Measurements from ENCODE around the gene YES1. TPM values are rescaled to one million over a fixed set of nuclear protein-coding genes. Genes with fewer than 3 reads are reported as not detected.
"Not testable (repeated sequence)": the region's sequence is repeated elsewhere in the genome, so short reads cannot be mapped to it uniquely, and the experiment has no call there.

YES1 gene
- total RNA-seq, 4 donors from 2014 or later, result 75.2 to 149 (median 108) TPM

DNA sequence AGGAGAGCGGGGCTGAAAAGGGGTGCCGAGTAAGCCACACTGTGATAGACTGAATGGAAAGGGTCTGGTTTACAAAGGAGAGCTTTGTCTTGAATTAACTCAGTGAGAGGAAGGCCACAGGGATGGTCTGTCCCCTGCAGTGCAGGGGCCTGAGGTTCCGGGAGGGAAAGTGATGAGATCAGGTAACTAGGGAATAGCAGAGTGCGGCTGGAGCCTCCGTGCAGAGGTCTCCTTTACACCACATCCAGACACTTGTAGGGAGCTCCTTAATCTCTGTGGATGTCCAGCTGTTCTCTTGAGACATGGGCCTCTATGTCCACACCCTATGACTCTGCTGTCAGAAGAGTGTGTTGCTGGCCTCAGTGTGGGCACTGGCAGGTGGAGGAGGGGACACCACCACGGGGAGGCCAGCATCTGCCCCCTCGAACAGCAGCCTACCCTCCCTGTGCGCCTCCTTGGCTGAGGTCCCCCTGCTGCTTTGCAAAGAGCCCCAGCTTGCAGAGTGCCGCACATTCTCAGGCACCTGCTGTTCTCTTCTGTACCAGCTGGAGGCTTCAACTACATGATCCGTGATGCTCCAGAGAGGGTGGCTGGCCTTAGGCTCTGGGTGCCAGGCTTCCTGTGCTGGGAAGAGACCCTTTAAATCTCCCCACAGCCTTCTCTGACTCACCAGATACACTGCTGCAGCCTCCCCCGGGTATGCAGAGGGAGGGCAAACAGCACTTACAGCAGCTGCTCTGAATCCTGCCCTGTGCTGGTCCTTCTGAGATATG lies 125.5 kb downstream of the YES1 start:
- no peak for DNase-seq (ENCODE audit: low spot score)
- no peak for ATAC-seq (ENCODE audit: low FRiP score)
- TF ChIP-seq, protein P1, sequence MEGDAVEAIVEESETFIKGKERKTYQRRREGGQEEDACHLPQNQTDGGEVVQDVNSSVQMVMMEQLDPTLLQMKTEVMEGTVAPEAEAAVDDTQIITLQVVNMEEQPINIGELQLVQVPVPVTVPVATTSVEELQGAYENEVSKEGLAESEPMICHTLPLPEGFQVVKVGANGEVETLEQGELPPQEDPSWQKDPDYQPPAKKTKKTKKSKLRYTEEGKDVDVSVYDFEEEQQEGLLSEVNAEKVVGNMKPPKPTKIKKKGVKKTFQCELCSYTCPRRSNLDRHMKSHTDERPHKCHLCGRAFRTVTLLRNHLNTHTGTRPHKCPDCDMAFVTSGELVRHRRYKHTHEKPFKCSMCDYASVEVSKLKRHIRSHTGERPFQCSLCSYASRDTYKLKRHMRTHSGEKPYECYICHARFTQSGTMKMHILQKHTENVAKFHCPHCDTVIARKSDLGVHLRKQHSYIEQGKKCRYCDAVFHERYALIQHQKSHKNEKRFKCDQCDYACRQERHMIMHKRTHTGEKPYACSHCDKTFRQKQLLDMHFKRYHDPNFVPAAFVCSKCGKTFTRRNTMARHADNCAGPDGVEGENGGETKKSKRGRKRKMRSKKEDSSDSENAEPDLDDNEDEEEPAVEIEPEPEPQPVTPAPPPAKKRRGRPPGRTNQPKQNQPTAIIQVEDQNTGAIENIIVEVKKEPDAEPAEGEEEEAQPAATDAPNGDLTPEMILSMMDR (IDR thresholded peaks at IDR 0.05), result no peak

GRCh38 chr18:685438-685837 lies 126.6 kb downstream of the YES1 start:
- ATAC-seq (ENCODE audit: low FRiP score) (no peak), DNase-seq (ENCODE audit: low spot score) (no peak)
- TF ChIP-seq, protein P1 (IDR thresholded peaks at IDR 0.05), result no peak

DNA sequence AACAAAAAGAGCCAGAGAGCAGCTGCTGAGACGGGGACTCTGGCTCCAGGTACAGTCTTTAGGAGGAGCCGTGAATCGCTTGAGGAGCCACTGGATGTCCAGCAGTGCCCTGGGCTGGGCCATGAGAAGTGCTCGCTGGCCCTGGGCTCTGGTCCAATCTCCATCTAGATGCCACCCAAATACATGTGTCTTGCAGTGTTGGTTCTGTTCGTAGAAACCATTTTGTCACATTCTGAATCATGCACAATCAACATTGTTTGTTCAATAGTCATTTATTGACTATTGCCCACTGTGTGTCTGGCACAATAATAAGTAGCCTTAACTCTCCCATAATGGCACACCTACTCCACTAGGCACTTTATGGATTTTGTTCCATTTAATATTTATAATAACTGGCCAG lies 128.5 kb downstream of the YES1 start:
- TF ChIP-seq, protein P1 (IDR thresholded peaks at IDR 0.05), result no peak
- DNase-seq (ENCODE audit: low spot score), result no peak
- no peak for ATAC-seq (ENCODE audit: low FRiP score)

DNA sequence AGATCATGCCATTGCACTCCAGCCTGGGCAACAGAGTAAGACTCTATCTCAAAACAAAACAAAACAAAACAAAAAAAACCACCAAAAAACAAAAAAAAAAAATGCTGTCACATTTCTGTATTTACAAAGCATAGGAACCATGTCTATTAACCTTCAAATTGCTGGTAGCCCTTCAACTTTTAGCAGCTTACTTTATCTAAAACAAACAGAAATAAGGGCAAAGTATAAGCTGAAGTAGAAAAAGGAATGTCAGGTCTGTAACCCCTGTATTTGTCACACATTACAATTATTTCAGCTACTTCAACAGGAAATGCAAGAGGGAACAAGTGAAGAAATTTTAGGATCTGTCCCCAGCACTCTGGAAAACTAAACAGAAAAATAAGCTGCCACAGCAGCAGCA lies 129.2 kb downstream of the YES1 start:
- TF ChIP-seq, protein P1 (IDR thresholded peaks at IDR 0.05), result no peak

GRCh38 chr18:682416-682815 lies 129.6 kb downstream of the YES1 start:
- DNase-seq (ENCODE audit: low spot score); ATAC-seq (ENCODE audit: low FRiP score): not testable (repeated sequence)

More for the DNA sequence above, 129.2 kb downstream of the YES1 start:
- ATAC-seq (ENCODE audit: low FRiP score), result no peak
- no peak for DNase-seq (ENCODE audit: low spot score)

DNA sequence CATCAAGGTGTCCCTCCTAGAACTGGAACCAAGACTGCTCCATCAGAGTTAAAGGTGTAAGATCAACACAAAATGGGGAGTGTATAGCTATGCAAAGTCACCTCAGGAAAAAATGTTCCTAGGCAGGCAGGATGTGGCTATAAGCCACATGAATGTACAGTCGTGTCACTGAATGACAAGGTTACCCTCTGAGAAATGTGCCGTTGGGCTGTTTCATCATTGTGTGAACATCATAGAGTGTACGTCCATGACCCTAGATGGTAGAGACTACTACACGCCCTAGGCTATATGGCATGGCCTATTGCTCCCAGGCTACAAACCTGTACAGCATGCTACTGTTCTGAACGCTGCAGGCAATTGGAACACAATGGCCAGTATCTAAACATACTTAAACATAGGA lies 130.1 kb downstream of the YES1 start:
- TF ChIP-seq, protein P1 (IDR thresholded peaks at IDR 0.05), result no peak
- no peak for DNase-seq (ENCODE audit: low spot score)

GRCh38 chr18:680392-680791 lies 131.7 kb downstream of the YES1 start:
- ATAC-seq (ENCODE audit: low FRiP score), result no peak

More for the DNA sequence above, 130.1 kb downstream of the YES1 start:
- ATAC-seq (ENCODE audit: low FRiP score), result no peak

More at GRCh38 chr18:680392-680791, 131.7 kb downstream of the YES1 start:
- TF ChIP-seq, protein P1 (IDR thresholded peaks at IDR 0.05), result no peak
- no peak for DNase-seq (ENCODE audit: low spot score)

All from omental fat pad (tissue), 4 donors.